Neural cell (in vitro differentiated cells): ENCODE data around the gene OGN.

Source experiments
- CTCF ChIP-seq: fragments of 450-650 bp; IDR thresholded peaks from 2 replicates; pipeline ENCODE4 v1.5.1; 2014; ENCODE audit warnings: antibody characterized with exemption, mild to moderate bottlenecking, moderate library complexity; ENCODE audit not compliant: poor library complexity, severe bottlenecking
- MXI1 ChIP-seq: fragments of 450-650 bp; conservative IDR thresholded peaks from 2 replicates; pipeline ENCODE4 v1.6.1; 2014; ENCODE audit warnings: antibody characterized with exemption, mild to moderate bottlenecking; ENCODE audit not compliant: poor library complexity, severe bottlenecking
- REST ChIP-seq: IDR thresholded peaks from 2 replicates; pipeline ENCODE4 v1.6.1; 2012; ENCODE audit warnings: borderline replicate concordance

- TF ChIP-seq CTCF: no peak
- no peak for TF ChIP-seq REST
- TF ChIP-seq MXI1: no peak
These were observed 10.2 kb upstream of the OGN start for GRCh38 chr9:92414566-92414965.
